Effector CD8-positive, alpha-beta T cell (primary cell): ENCODE measurements around the gene JDP2.

ENCODE experiments used
- DNase-seq: peaks from one replicate; lab custom pipeline; 2025; lab: John Stamatoyannopoulos, UW

Gene JDP2

GRCh38 chr14:75437201-75438143, 9.7 kb downstream of the JDP2 start:
- DNase-seq, result no peak

- DNase-seq, result no peak
Measured at GRCh38 chr14:75438486-75439080, 10.8 kb downstream of the JDP2 start.

- no peak for DNase-seq
Measured at GRCh38 chr14:75439989-75440388, 12.2 kb downstream of the JDP2 start.

GRCh38 chr14:75440733-75441477, 13.1 kb downstream of the JDP2 start:
- DNase-seq, result no peak

- DNase-seq, result no peak
Measured at GRCh38 chr14:75441728-75442127, 13.9 kb downstream of the JDP2 start.

GRCh38 chr14:75442166-75442565, 14.3 kb downstream of the JDP2 start:
- DNase-seq, result no peak

GRCh38 chr14:75442642-75443041, 14.8 kb downstream of the JDP2 start:
- no peak for DNase-seq

GRCh38 chr14:75443203-75443969, 15.6 kb downstream of the JDP2 start:
- no peak for DNase-seq

- no peak for DNase-seq
Measured at GRCh38 chr14:75445236-75445635, 17.4 kb downstream of the JDP2 start.

- DNase-seq, result no peak
Measured at GRCh38 chr14:75445963-75446362, 18.1 kb downstream of the JDP2 start.

GRCh38 chr14:75446447-75446846, 18.6 kb downstream of the JDP2 start:
- DNase-seq, result no peak

- DNase-seq, result no peak
Measured at GRCh38 chr14:75448209-75448608, 20.4 kb downstream of the JDP2 start.

GRCh38 chr14:75449036-75449435, 21.2 kb downstream of the JDP2 start:
- DNase-seq, result no peak

- no peak for DNase-seq
Measured at GRCh38 chr14:75449696-75450095, 21.9 kb downstream of the JDP2 start.

GRCh38 chr14:75450381-75451276, 22.8 kb downstream of the JDP2 start:
- no peak for DNase-seq

GRCh38 chr14:75452324-75452723, 24.5 kb downstream of the JDP2 start:
- no peak for DNase-seq

GRCh38 chr14:75452900-75453816, 25.3 kb downstream of the JDP2 start:
- no peak for DNase-seq

- peak; percentile 4 for DNase-seq
Measured at GRCh38 chr14:75453817-75454434, 26.1 kb downstream of the JDP2 start.

GRCh38 chr14:75454963-75455546, 27.2 kb downstream of the JDP2 start:
- no peak for DNase-seq
